ENCODE measurements around the gene ADAP2.
A peak's percentile ranks its signal among the peaks of the same experiment; 100 is the strongest.

ADAP2 gene

GRCh38 chr17:31004160-31004559 lies 82.4 kb downstream of the ADAP2 start:
- H3K27ac ChIP-seq, result no peak overlapping the region
- no peak for TF ChIP-seq CTCF (conservative IDR thresholded peaks at IDR 0.05)

GRCh38 chr17:31007695-31008373 lies 86.1 kb downstream of the ADAP2 start:
- TF ChIP-seq CTCF (conservative IDR thresholded peaks at IDR 0.05), result no peak
- peak overlapping the region; percentile 93 for H3K27ac ChIP-seq

- 0 out of 2 replicates have a peak, but pooled peaks have one; percentile 10 for TF ChIP-seq CTCF (conservative IDR thresholded peaks at IDR 0.05)
- H3K27ac ChIP-seq, result peak overlapping the region; percentile 93
Observed at GRCh38 chr17:31008374-31009041, 86.8 kb downstream of the ADAP2 start.
